HuH-7.5 (cell line): ENCODE measurements around the gene SHISA7.
A peak's percentile ranks its signal among the peaks of the same experiment; 100 is the strongest.
"Not testable (repeated sequence)": the region's sequence is repeated elsewhere in the genome, so short reads cannot be mapped to it uniquely, and the experiment has no call there.

Source experiments
- DNase-seq: peaks from one replicate; pipeline ENCODE4 v3.0.0; 2011; ENCODE audit warnings: low spot score

SHISA7 gene

GRCh38 chr19:55463583-55464031 is 20.5 kb upstream of the SHISA7 start:
- DNase-seq = no peak

- DNase-seq = no peak
These were observed 19.6 kb upstream of the SHISA7 start for GRCh38 chr19:55462722-55463121.

- DNase-seq = no peak
These were observed 19.0 kb upstream of the SHISA7 start for GRCh38 chr19:55461974-55462626.

- DNase-seq = peak; percentile 99
These were observed 18.3 kb upstream of the SHISA7 start, which contains the start of gene ISOC2 for GRCh38 chr19:55461259-55461973. ISOC2 (minus strand) TSS chr19:55461642; CDS start chr19:55456486, 5,156 bp downstream.

GRCh38 chr19:55460670-55461258 is 17.7 kb upstream of the SHISA7 start:
- peak; percentile 95 for DNase-seq

- no peak for DNase-seq
These were observed 17.0 kb upstream of the SHISA7 start for GRCh38 chr19:55459950-55460657.

- no peak for DNase-seq
These were observed 16.4 kb upstream of the SHISA7 start for GRCh38 chr19:55459551-55459949.

- no peak for DNase-seq
These were observed 14.8 kb upstream of the SHISA7 start for GRCh38 chr19:55457683-55458457.

- no peak for DNase-seq
These were observed 13.2 kb upstream of the SHISA7 start for GRCh38 chr19:55456347-55456746.

- DNase-seq = no peak
These were observed 12.6 kb upstream of the SHISA7 start for GRCh38 chr19:55455576-55456235.

- peak; percentile 93 for DNase-seq
These were observed 11.7 kb upstream of the SHISA7 start for GRCh38 chr19:55454787-55455243.

- no peak for DNase-seq
These were observed 10.6 kb upstream of the SHISA7 start for GRCh38 chr19:55453511-55454260.

- DNase-seq = peak; percentile 85
These were observed 9.7 kb upstream of the SHISA7 start for GRCh38 chr19:55452749-55453346.

GRCh38 chr19:55451965-55452748 is 9.1 kb upstream of the SHISA7 start:
- DNase-seq = no peak

- no peak for DNase-seq
These were observed 8.3 kb upstream of the SHISA7 start for GRCh38 chr19:55451163-55451964.

GRCh38 chr19:55449469-55449868 is 6.4 kb upstream of the SHISA7 start:
- DNase-seq = no peak

- DNase-seq = not testable (repeated sequence)
These were observed 5.0 kb upstream of the SHISA7 start for GRCh38 chr19:55448175-55448490.

- no peak for DNase-seq
These were observed 4.5 kb upstream of the SHISA7 start for GRCh38 chr19:55447421-55448174.
